Endodermal cell (in vitro differentiated cells): ENCODE measurements around the gene KRT75. TPM values are rescaled to one million over a fixed set of nuclear protein-coding genes. Genes with fewer than 3 reads are reported as not detected.

Experiments used
- DNase-seq: peaks from one replicate; pipeline ENCODE4 v3.0.0-alpha.2; 2017
- H3K27ac ChIP-seq: 2 replicates; pipeline ENCODE4 v1.5.1; 2013; ENCODE audit warnings: mild to moderate bottlenecking, low read depth, low read length, moderate library complexity
- H3K27me3 ChIP-seq: 2 replicates; pipeline ENCODE4 v1.6.1; 2013; ENCODE audit warnings: mild to moderate bottlenecking, low read length, moderate library complexity; ENCODE audit not compliant: insufficient read depth, control insufficient read depth, poor library complexity, severe bottlenecking
- H3K36me3 ChIP-seq: 2 replicates; pipeline ENCODE4 v1.7.0; 2013; ENCODE audit warnings: mild to moderate bottlenecking, low read length, moderate library complexity; ENCODE audit not compliant: control insufficient read depth, insufficient read depth
- H3K4me1 ChIP-seq: one replicate; pipeline ENCODE4 v1.7.0; 2013; ENCODE audit warnings: low read length; ENCODE audit not compliant: control insufficient read depth, insufficient read depth
- H3K4me3 ChIP-seq: 2 replicates; pipeline ENCODE4 v1.5.1; 2013; ENCODE audit warnings: mild to moderate bottlenecking, low read length, moderate library complexity
- H3K9ac ChIP-seq: 2 replicates; pipeline ENCODE4 v1.6.1; 2013; ENCODE audit warnings: mild to moderate bottlenecking, low read length, moderate library complexity; ENCODE audit not compliant: poor library complexity, severe bottlenecking; ENCODE audit errors: extremely low read depth
- H3K9me3 ChIP-seq: 2 replicates; pipeline ENCODE4 v1.6.1; 2013; ENCODE audit warnings: mild to moderate bottlenecking, low read length, moderate library complexity; ENCODE audit not compliant: control insufficient read depth
- H3K27ac Mint-ChIP-seq: 2 replicates; pipeline ENCODE4 v1.8.0; 2020; ENCODE audit warnings: mixed read lengths
- H3K27me3 Mint-ChIP-seq: 2 replicates; pipeline ENCODE4 v1.8.0; 2021; ENCODE audit warnings: mild to moderate bottlenecking, mixed read lengths; ENCODE audit not compliant: insufficient read depth
- H3K36me3 Mint-ChIP-seq: 2 replicates; pipeline ENCODE4 v1.8.0; 2020; ENCODE audit warnings: low read depth, mixed read lengths
- H3K4me1 Mint-ChIP-seq: 2 replicates; pipeline ENCODE4 v1.8.0; 2020; ENCODE audit warnings: mixed read lengths
- H3K4me3 Mint-ChIP-seq: 2 replicates; pipeline ENCODE4 v1.8.0; 2020; ENCODE audit warnings: mild to moderate bottlenecking, moderate library complexity, mixed read lengths
- H3K9me3 Mint-ChIP-seq: 2 replicates; pipeline ENCODE4 v1.8.0; 2020; ENCODE audit warnings: mild to moderate bottlenecking, mixed read lengths
- CTCF ChIP-seq: fragments of 200-600 bp; sonication (generic); conservative IDR thresholded peaks from 2 replicates; pipeline ENCODE4 v1.5.0; 2021; ENCODE audit warnings: antibody characterized with exemption, mild to moderate bottlenecking
- WGBS, 2 experiments: methylation state at CpG; one replicate each; pipeline versions ENCODE4 v1.1.5 to v1.1.7; 2013; ENCODE audit warnings: missing lambda C conversion rate in 2 of 2, mixed read lengths in 1 of 2; ENCODE audit not compliant: insufficient coverage in 1 of 2, insufficient read length in 1 of 2; 5-methylcytosine and 5-hydroxymethylcytosine counted together
- total RNA-seq, 2 donors: library from RNA; stranded (reverse); fragmentation: NEBNext Ultra II Directional in 1 of 2; extraction: Animal tissue kit (Norgen Biotek cat#: 25700) in 1 of 2; gene quantifications; 2 replicates in 1 of 2; 3 replicates in 1 of 2; pipeline ENCODE4 v1.2.1, GENCODE V29; 2021

The KRT75 gene
- total RNA-seq, 2 donors from 2014 or later = not detected

GRCh38 chr12:52394836-52395405 lies 39.2 kb downstream of the KRT75 start:
- Mint-ChIP-seq H3K27ac (no peak overlapping the region), H3K4me3 (no peak overlapping the region), H3K9me3 (no peaks in the 10 kb centered on the region), H3K4me1 (peaks cover 4% of the 10 kb centered on the region), H3K36me3 (no peaks in the 10 kb centered on the region), H3K27me3 (peaks cover 2% of the 10 kb centered on the region)
- Histone ChIP-seq H3K9me3 (no peaks in the 10 kb centered on the region), H3K36me3 (no peaks in the 10 kb centered on the region), H3K27ac (no peak overlapping the region), H3K27me3 (no peaks in the 10 kb centered on the region), H3K4me1 (no peaks in the 10 kb centered on the region), H3K9ac (no peak overlapping the region), H3K4me3 (no peak overlapping the region)
- WGBS, 2 experiments = 80 to 93% methylated on average over 5 to 13 of the region's 13 CpGs
- no peak for TF ChIP-seq CTCF
- no peak for DNase-seq

GRCh38 chr12:52392465-52393007 lies 41.6 kb downstream of the KRT75 start:
- WGBS, 2 experiments = 91 to 92% methylated on average over 4 to 7 of the region's 7 CpGs
- H3K27ac Mint-ChIP-seq = no peak overlapping the region
- H3K36me3 Mint-ChIP-seq = no peaks in the 10 kb centered on the region
- H3K4me3 Mint-ChIP-seq = no peak overlapping the region
- H3K9me3 ChIP-seq = no peaks in the 10 kb centered on the region
- H3K9me3 Mint-ChIP-seq = no peaks in the 10 kb centered on the region
- no peak overlapping the region for H3K4me3 ChIP-seq
- no peaks in the 10 kb centered on the region for H3K4me1 ChIP-seq
- no peaks in the 10 kb centered on the region for H3K4me1 Mint-ChIP-seq
- H3K27me3 ChIP-seq = peaks cover 15% of the 10 kb centered on the region
- H3K27ac ChIP-seq = no peak overlapping the region
- H3K36me3 ChIP-seq = no peaks in the 10 kb centered on the region
- peaks cover 2% of the 10 kb centered on the region for H3K27me3 Mint-ChIP-seq
- H3K9ac ChIP-seq = no peak overlapping the region
- no peak for TF ChIP-seq CTCF
- no peak for DNase-seq

GRCh38 chr12:52391618-52392002 lies 42.6 kb downstream of the KRT75 start:
- 73 to 92% methylated on average over 4 of the region's 4 CpGs for WGBS, 2 experiments
- Histone ChIP-seq H3K9ac (no peak overlapping the region), H3K4me3 (no peak overlapping the region), H3K4me1 (no peaks in the 10 kb centered on the region), H3K27ac (no peak overlapping the region), H3K9me3 (no peaks in the 10 kb centered on the region), H3K36me3 (no peaks in the 10 kb centered on the region), H3K27me3 (peaks cover 23% of the 10 kb centered on the region)
- H3K4me1 Mint-ChIP-seq = no peaks in the 10 kb centered on the region
- no peaks in the 10 kb centered on the region for H3K9me3 Mint-ChIP-seq
- peaks cover 2% of the 10 kb centered on the region for H3K27me3 Mint-ChIP-seq
- no peak for DNase-seq
- no peak overlapping the region for H3K27ac Mint-ChIP-seq
- no peaks in the 10 kb centered on the region for H3K36me3 Mint-ChIP-seq
- no peak for TF ChIP-seq CTCF
- no peak overlapping the region for H3K4me3 Mint-ChIP-seq
